Anterior cingulate cortex (tissue), 58 donors: ENCODE measurements around the gene CELSR1.

Experiments used
- DNase-seq, 58 donors: peaks; one replicate each; lab custom pipeline; 2025; lab: John Stamatoyannopoulos, UW

The CELSR1 gene

GRCh38 chr22:46358766-46359165, 178.7 kb downstream of the CELSR1 start:
- no peak for DNase-seq

GRCh38 chr22:46357711-46358520, 179.5 kb downstream of the CELSR1 start:
- DNase-seq, result no peak

GRCh38 chr22:46356496-46357480, 180.6 kb downstream of the CELSR1 start:
- DNase-seq, result no peak

- no peak for DNase-seq
Measured at GRCh38 chr22:46355996-46356471, 181.4 kb downstream of the CELSR1 start.

- DNase-seq, result peak in 44 of 58 donors; percentile 5 to 73 (median 31)
Measured at GRCh38 chr22:46355369-46355995, 181.9 kb downstream of the CELSR1 start.

GRCh38 chr22:46354993-46355305, 182.5 kb downstream of the CELSR1 start:
- DNase-seq, result no peak

GRCh38 chr22:46354176-46354992, 183.0 kb downstream of the CELSR1 start:
- DNase-seq, result no peak

- no peak for DNase-seq
Measured at GRCh38 chr22:46353483-46354105, 183.8 kb downstream of the CELSR1 start.

- DNase-seq, result peak in 32 of 58 donors; percentile 12 to 82 (median 53)
Measured at GRCh38 chr22:46352691-46353386, 184.6 kb downstream of the CELSR1 start.

- DNase-seq, result no peak
Measured at GRCh38 chr22:46352276-46352675, 185.1 kb downstream of the CELSR1 start.

- DNase-seq, result no peak
Measured at GRCh38 chr22:46351767-46352166, 185.7 kb downstream of the CELSR1 start.

- DNase-seq, result no peak
Measured at GRCh38 chr22:46351131-46351735, 186.2 kb downstream of the CELSR1 start.

- DNase-seq, result no peak
Measured at GRCh38 chr22:46350646-46351045, 186.8 kb downstream of the CELSR1 start.

GRCh38 chr22:46350121-46350520, 187.3 kb downstream of the CELSR1 start:
- DNase-seq, result peak in 2 of 58 donors; percentile 6 to 8

GRCh38 chr22:46349681-46350080, 187.7 kb downstream of the CELSR1 start:
- DNase-seq, result no peak

GRCh38 chr22:46349238-46349637, 188.2 kb downstream of the CELSR1 start:
- peak in 2 of 58 donors; percentile 21 to 30 for DNase-seq

- DNase-seq, result no peak
Measured at GRCh38 chr22:46348099-46348695, 189.2 kb downstream of the CELSR1 start.

- DNase-seq, result no peak
Measured at GRCh38 chr22:46347646-46348045, 189.8 kb downstream of the CELSR1 start.
